Upper lobe of right lung (tissue), 1 donor: Measurements from ENCODE around the gene PROX2. TPM values are rescaled to one million over a fixed set of nuclear protein-coding genes. Genes with fewer than 3 reads are reported as not detected.
A peak's percentile ranks its signal among the peaks of the same experiment; 100 is the strongest.

Experiments used
- ATAC-seq: fragments of 200-7000 bp; cut with Tn5 transposase; one replicate; pipeline ENCODE4 v1.9.1; 2020; ENCODE audit warnings: mild to moderate bottlenecking, moderate library complexity
- DNase-seq: peaks from one replicate; pipeline ENCODE4 v3.0.0-alpha.2; 2020
- H3K27ac ChIP-seq: fragments of 200-600 bp; one replicate; pipeline ENCODE4 v1.8.0; 2022
- H3K27me3 ChIP-seq: fragments of 200-600 bp; one replicate; pipeline ENCODE4 v1.8.0; 2022; ENCODE audit warnings: mild to moderate bottlenecking
- H3K36me3 ChIP-seq: fragments of 200-600 bp; one replicate; pipeline ENCODE4 v1.8.0; 2022
- H3K4me1 ChIP-seq: fragments of 200-600 bp; one replicate; pipeline ENCODE4 v1.8.0; 2022
- H3K4me3 ChIP-seq: fragments of 200-600 bp; one replicate; pipeline ENCODE4 v1.8.0; 2022; ENCODE audit warnings: mild to moderate bottlenecking
- H3K9me3 ChIP-seq: fragments of 200-600 bp; one replicate; pipeline ENCODE4 v1.8.0; 2022
- CTCF ChIP-seq: fragments of 200-600 bp; IDR thresholded peaks from one replicate; pipeline ENCODE4 v1.8.0; 2022; ENCODE audit warnings: antibody characterized with exemption
- intact Hi-C: fragments of 100-400 bp; cut with DNase I; formaldehyde crosslinking; loops from one replicate; pipeline ENCODE4 v1.11.0; 2022
- total RNA-seq: library from RNA; stranded (reverse); fragmentation: NEBNext Ultra II Directional; extraction: Animal tissue kit (Norgen Biotek cat#: 25700); gene quantifications from one replicate; pipeline ENCODE4 v1.2.1, GENCODE V29; 2021
- donor health status: DM: no; HTN: yes; CAD: no; lungs with severe emphysema.

Gene PROX2
- total RNA-seq, 1 donor from 2014 or later = not detected

- intact Hi-C loops = no loop called here
- no peak overlapping the region for H3K4me3 ChIP-seq
- peaks cover 18% of the 10 kb centered on the region for H3K4me1 ChIP-seq
- no peaks in the 10 kb centered on the region for H3K36me3 ChIP-seq
- no peaks in the 10 kb centered on the region for H3K27me3 ChIP-seq
- ATAC-seq (no peak), DNase-seq (no peak)
- no peak overlapping the region for H3K27ac ChIP-seq
- TF ChIP-seq CTCF = no peak
- no peaks in the 10 kb centered on the region for H3K9me3 ChIP-seq
Measured at GRCh38 chr14:74855021-74855420, 20.9 kb downstream of the PROX2 start.

DNA sequence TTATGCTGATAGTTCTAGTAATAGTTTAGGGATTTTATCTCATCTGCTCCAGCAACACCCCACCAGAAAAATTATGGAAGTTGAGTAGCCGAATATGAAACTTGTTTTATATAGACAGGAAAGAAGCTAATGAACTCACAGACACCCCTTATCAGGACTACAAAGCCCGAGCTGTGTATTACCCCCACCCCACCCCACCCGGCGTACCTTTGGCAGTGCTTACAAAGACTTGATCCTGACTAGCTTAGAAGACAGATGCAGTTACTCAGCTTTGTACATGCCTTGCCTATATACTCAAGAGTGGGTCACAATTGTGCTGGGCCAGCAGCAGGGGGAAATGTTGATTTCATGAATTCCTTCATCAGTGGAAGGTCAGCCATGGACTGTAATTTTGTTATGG is 22.4 kb downstream of the PROX2 start:
- no peaks in the 10 kb centered on the region for H3K9me3 ChIP-seq
- no peaks in the 10 kb centered on the region for H3K27me3 ChIP-seq
- H3K4me3 ChIP-seq = no peak overlapping the region
- DNase-seq (no peak), ATAC-seq (no peak)
- no peaks in the 10 kb centered on the region for H3K36me3 ChIP-seq
- TF ChIP-seq CTCF = no peak
- peak overlapping the region; percentile 40 for H3K27ac ChIP-seq
- intact Hi-C loops = no loop called here
- peaks cover 18% of the 10 kb centered on the region for H3K4me1 ChIP-seq

DNA sequence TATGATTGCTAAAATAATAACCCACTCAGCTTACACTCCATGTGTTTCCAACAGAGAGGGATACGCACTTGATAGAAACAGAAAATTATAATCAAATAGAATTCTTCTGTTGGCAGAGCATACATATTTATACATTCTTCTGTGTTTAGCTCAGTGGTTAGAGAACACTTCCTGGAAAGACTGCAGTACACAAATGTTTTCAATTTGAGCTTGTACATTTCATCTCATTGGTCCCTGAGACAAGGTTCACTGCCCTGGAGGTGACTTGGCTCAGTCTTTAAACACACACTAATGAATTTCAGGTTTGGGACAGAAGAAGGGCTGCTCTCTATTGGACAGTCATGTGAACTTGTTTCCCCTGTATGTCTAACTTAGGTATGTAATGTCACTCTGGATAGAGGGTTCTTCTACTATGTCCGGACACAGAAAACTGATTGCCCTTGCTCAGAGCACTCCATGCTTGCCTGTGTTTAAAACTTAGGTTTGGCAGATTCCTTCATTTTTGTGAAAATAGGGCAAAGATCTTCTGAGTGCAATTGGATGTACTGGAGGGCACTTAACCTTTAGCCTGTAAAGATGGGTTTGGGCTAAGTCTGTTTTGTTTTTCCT is 22.9 kb downstream of the PROX2 start:
- H3K27ac ChIP-seq = peak overlapping the region; percentile 40
- no peak for TF ChIP-seq CTCF
- H3K4me3 ChIP-seq = no peak overlapping the region
- DNase-seq (no peak), ATAC-seq (peak; percentile 51)
- H3K4me1 ChIP-seq = peaks cover 18% of the 10 kb centered on the region
- H3K27me3 ChIP-seq = no peaks in the 10 kb centered on the region
- no peaks in the 10 kb centered on the region for H3K36me3 ChIP-seq
- intact Hi-C loops = no loop called here
- H3K9me3 ChIP-seq = no peaks in the 10 kb centered on the region

DNA sequence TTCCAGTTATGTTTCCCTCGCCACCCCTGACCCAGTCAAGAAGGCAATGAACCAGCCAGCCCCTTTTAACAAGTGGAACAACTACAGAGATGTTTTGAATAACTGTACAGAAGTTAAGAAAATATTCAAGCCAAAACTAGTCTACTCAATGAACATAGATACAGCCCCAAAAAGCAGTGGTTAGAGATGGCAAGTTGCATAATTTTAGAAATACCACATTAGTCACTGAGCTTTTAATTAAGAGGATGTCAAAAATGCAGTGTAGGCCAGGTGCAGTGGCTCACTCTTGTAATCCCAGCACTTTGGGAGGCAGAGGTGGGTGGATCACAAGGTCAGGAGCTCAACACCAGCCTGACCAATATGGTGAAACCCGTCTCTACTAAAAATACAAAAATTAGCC is 27.2 kb downstream of the PROX2 start:
- no peak overlapping the region for H3K4me3 ChIP-seq
- no peaks in the 10 kb centered on the region for H3K27me3 ChIP-seq
- intact Hi-C loops = no loop called here
- no peaks in the 10 kb centered on the region for H3K9me3 ChIP-seq
- H3K27ac ChIP-seq = no peak overlapping the region
- ATAC-seq (no peak), DNase-seq (no peak)
- TF ChIP-seq CTCF = no peak
- no peaks in the 10 kb centered on the region for H3K36me3 ChIP-seq
- H3K4me1 ChIP-seq = peaks cover 9% of the 10 kb centered on the region

DNA sequence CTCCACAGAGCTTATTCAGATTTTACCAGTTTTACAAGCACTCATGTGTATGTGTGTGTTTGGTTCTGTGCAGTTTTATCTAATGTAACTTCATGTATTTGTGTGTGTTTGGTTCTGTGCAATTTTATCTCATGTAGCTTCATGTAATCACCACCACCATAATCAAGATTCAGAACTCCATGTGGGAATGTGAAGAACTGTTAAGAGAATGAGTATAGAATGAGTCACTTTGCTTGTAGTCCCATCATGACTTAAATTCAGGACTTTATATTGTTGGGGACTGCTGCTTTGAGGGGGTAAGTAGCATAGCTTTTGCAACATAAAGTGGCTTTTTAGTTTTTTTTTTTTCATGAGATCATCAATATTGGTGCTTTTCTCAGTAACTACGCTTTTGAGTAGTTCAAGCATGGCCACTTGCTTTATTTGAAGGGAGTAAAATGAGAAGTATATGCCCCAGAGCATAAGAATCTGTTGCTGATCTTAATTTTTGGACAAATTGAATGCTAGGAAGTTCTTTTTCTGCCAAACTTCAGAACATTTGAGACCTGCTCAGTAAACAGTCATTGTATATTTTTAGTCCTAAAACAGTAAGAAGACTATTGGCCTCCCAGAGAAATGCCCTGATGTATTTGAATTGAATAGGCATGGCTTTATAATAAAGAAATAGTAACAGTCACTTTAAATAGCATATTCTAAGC is 28.8 kb downstream of the PROX2 start:
- Histone ChIP-seq H3K36me3 (no peaks in the 10 kb centered on the region), H3K27me3 (no peaks in the 10 kb centered on the region), H3K4me1 (no peaks in the 10 kb centered on the region), H3K9me3 (no peaks in the 10 kb centered on the region), H3K4me3 (no peak overlapping the region), H3K27ac (no peak overlapping the region)
- no peak for TF ChIP-seq CTCF
- DNase-seq (no peak), ATAC-seq (no peak)
- intact Hi-C loops = no loop called here
